ENCODE results near the gene PALM3.

DNA sequence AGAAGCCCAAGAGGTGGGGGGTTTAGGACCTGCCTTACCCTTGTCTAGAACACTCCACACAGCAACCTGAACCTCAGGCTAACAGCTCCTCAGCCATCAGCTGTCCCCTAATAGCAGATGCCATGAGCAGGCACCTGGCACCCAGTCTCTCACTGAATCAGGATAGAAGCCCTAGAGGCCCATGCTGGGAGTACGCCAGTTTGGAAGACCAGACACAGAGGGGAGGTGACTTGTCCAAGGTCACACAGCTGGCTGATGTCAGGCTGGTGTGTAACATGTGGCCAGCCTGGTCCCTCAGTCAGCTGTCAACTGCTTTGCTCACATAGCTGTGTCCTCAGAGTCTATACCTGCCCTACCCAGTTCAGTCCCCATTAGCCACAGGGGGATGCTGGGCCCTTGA, 41.4 kb upstream of the PALM3 start:
- TF ChIP-seq CTCF (conservative IDR thresholded peaks at IDR 0.05; ENCODE audit: low read length) (no peak), EZH2phosphoT487 (IDR thresholded peaks at IDR 0.05; ENCODE audit: borderline replicate concordance, low read depth, low read length) (no peak)

Data from OCI-LY7 (cell line).